Left colon (tissue), 2 donors: ENCODE results near the gene ICAM1. TPM values are rescaled to one million over a fixed set of nuclear protein-coding genes. Genes with fewer than 3 reads are reported as not detected.
"Not testable (repeated sequence)": the region's sequence is repeated elsewhere in the genome, so short reads cannot be mapped to it uniquely, and the experiment has no call there.

Experiments
- ATAC-seq: fragments of 200-7000 bp; cut with Tn5 transposase; one replicate; pipeline ENCODE4 v1.9.1; 2020; ENCODE audit warnings: mild to moderate bottlenecking, moderate library complexity
- DNase-seq, 2 donors: peaks; one replicate each; pipeline ENCODE4 v3.0.0-alpha.2; 2020
- intact Hi-C, 2 donors: fragments of 100-400 bp; cut with DNase I in 1 of 2; cut with micrococcal nuclease in 1 of 2; formaldehyde crosslinking; loops; one replicate each; pipeline versions ENCODE4 v1.11.2 to v1.14.0; 2022; cut with DNase I, micrococcal nuclease
- total RNA-seq, 2 donors: library from RNA; stranded (reverse); fragmentation: NEBNext Ultra II Directional; extraction: Animal tissue kit (Norgen Biotek cat#: 25700); gene quantifications; one replicate each; pipeline ENCODE4 v1.2.1, GENCODE V29; 2021
- donor health status: DM: no; HTN: no; CAD: no.
- donor health status: DM: yes; HTN: yes; CAD: no.

Gene ICAM1
- total RNA-seq, 2 donors from 2014 or later, result 7.7 to 8.7 TPM

- ATAC-seq, result no peak
These were observed 33.2 kb upstream of the ICAM1 start for GRCh38 chr19:10237702-10238101.

GRCh38 chr19:10238172-10238783, 32.6 kb upstream of the ICAM1 start:
- intact Hi-C loops, result no loop called here
- ATAC-seq (peak; percentile 95), DNase-seq (peak; percentile 50 to 62)

More at GRCh38 chr19:10237702-10238101, 33.2 kb upstream of the ICAM1 start:
- no peak for DNase-seq
- intact Hi-C loops, result no loop called here

GRCh38 chr19:10241826-10242449, 29.0 kb upstream of the ICAM1 start:
- ATAC-seq, DNase-seq, intact Hi-C loops: not testable (repeated sequence)

GRCh38 chr19:10243606-10244005, 27.3 kb upstream of the ICAM1 start:
- ATAC-seq, result no peak
- no peak for DNase-seq
- intact Hi-C loops, result no loop called here

- ATAC-seq (no peak), DNase-seq (no peak)
- intact Hi-C loops, result no loop called here
These were observed 25.6 kb upstream of the ICAM1 start for GRCh38 chr19:10245189-10245939.

GRCh38 chr19:10246511-10246910, 24.4 kb upstream of the ICAM1 start:
- intact Hi-C loops, result no loop called here
- ATAC-seq (no peak), DNase-seq (no peak)

GRCh38 chr19:10251792-10252694, 18.9 kb upstream of the ICAM1 start, which contains the start of gene MRPL4:
TSS of gene MRPL4 (plus strand) at chr19:10252214. CDS start at chr19:10252254, 40 bp downstream.
- intact Hi-C loops, result no loop called here
- peak; percentile 92 for ATAC-seq
- peak; percentile 98 to 99 for DNase-seq

- ATAC-seq, result no peak
- intact Hi-C loops, result no loop called here
These were observed 18.2 kb upstream of the ICAM1 start for GRCh38 chr19:10252707-10253106.

GRCh38 chr19:10254244-10254643, 16.7 kb upstream of the ICAM1 start:
- ATAC-seq (no peak), DNase-seq (no peak)
- intact Hi-C loops, result no loop called here

More at GRCh38 chr19:10252707-10253106, 18.2 kb upstream of the ICAM1 start:
- no peak for DNase-seq

GRCh38 chr19:10255358-10255757, 15.6 kb upstream of the ICAM1 start:
- DNase-seq (no peak), ATAC-seq (no peak)
- intact Hi-C loops, result no loop called here

GRCh38 chr19:10256551-10256950, 14.4 kb upstream of the ICAM1 start:
- DNase-seq (no peak), ATAC-seq (no peak)
- intact Hi-C loops, result no loop called here

GRCh38 chr19:10256970-10257615, 13.8 kb upstream of the ICAM1 start:
- intact Hi-C loops, result no loop called here
- ATAC-seq (no peak), DNase-seq (no peak)

GRCh38 chr19:10258080-10258710, 12.7 kb upstream of the ICAM1 start:
- intact Hi-C loops, result no loop called here
- DNase-seq (no peak), ATAC-seq (no peak)

GRCh38 chr19:10259162-10259905, 11.6 kb upstream of the ICAM1 start:
- ATAC-seq (peak; percentile 55), DNase-seq (peak; percentile 85 to 93)
- intact Hi-C loops, result no loop called here

GRCh38 chr19:10260141-10260584, 10.8 kb upstream of the ICAM1 start:
- ATAC-seq, result peak; percentile 55
- DNase-seq, result no peak
- intact Hi-C loops, result no loop called here

GRCh38 chr19:10262771-10263170, 8.1 kb upstream of the ICAM1 start:
- intact Hi-C loops, result no loop called here
- ATAC-seq (no peak), DNase-seq (no peak)

- DNase-seq (no peak), ATAC-seq (no peak)
- intact Hi-C loops, result loop anchor here in 1 of 2 donors (5.0 kb wide), 1 partner anchor 121 kb away; no protein-coding TSS in a partner anchor
These were observed 4.2 kb upstream of the ICAM1 start for GRCh38 chr19:10266706-10267105.
